Gastroesophageal sphincter (tissue), 3 donors: ENCODE results near the gene SMARCA2.

ENCODE experiments used
- POLR2AphosphoS5 ChIP-seq: sonication (generic); formaldehyde crosslinking; IDR thresholded peaks from one replicate; pipeline ENCODE4 v1.6.1; 2017; ENCODE audit warnings: antibody characterized with exemption
- TF ChIP-seq, protein P1 (sequence below), 4 experiments: fragments of 200-600 bp in 2 of 4; fragments of 450-650 bp in 2 of 4; sonication (generic) in 1 of 4; IDR thresholded peaks; one replicate each; pipeline ENCODE4 v1.5.1; 2017 to 2019; ENCODE audit warnings: antibody characterized with exemption in 4 of 4, mild to moderate bottlenecking in 2 of 4, moderate library complexity in 2 of 4

DNA sequence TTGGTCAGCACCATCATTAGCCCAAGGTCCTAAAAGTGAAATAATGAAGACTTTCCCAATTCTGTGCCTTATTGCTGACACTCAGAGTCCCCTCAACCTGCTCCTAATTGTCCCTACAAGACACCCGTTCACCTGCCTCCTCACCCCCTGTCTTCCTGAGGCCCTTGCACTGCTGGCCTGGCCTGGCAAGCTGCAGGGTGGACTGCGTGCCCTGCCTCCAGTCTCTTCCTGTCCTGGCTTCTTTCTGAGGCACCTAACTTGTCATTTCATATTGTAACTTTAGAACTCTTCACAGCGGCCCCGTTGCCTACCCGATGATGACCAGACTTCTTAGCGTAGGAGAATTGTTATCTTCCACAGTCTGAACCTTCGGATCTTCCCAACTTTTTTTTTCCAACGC lies 153.9 kb downstream of the SMARCA2 start:
- TF ChIP-seq POLR2AphosphoS5 = no peak
- TF ChIP-seq, protein P1, sequence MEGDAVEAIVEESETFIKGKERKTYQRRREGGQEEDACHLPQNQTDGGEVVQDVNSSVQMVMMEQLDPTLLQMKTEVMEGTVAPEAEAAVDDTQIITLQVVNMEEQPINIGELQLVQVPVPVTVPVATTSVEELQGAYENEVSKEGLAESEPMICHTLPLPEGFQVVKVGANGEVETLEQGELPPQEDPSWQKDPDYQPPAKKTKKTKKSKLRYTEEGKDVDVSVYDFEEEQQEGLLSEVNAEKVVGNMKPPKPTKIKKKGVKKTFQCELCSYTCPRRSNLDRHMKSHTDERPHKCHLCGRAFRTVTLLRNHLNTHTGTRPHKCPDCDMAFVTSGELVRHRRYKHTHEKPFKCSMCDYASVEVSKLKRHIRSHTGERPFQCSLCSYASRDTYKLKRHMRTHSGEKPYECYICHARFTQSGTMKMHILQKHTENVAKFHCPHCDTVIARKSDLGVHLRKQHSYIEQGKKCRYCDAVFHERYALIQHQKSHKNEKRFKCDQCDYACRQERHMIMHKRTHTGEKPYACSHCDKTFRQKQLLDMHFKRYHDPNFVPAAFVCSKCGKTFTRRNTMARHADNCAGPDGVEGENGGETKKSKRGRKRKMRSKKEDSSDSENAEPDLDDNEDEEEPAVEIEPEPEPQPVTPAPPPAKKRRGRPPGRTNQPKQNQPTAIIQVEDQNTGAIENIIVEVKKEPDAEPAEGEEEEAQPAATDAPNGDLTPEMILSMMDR (IDR thresholded peaks at IDR 0.05) = no peak
